DOHH2 (cell line): ENCODE results near the gene TPPP3.

ENCODE experiments used
- EZH2phosphoT487 ChIP-seq: fragments of 200-600 bp; sonication (generic); IDR thresholded peaks from 2 replicates; pipeline ENCODE4 v1.6.1; 2017; ENCODE audit warnings: borderline replicate concordance, mild to moderate bottlenecking, antibody characterized with exemption, low read length, moderate library complexity, mixed read lengths
- TF ChIP-seq, protein P1 (sequence below): fragments of 200-600 bp; sonication (generic); IDR thresholded peaks from one replicate; pipeline ENCODE4 v1.5.1; 2014; ENCODE audit warnings: antibody characterized with exemption, mild to moderate bottlenecking, low read depth, low read length; ENCODE audit not compliant: poor library complexity, severe bottlenecking

DNA sequence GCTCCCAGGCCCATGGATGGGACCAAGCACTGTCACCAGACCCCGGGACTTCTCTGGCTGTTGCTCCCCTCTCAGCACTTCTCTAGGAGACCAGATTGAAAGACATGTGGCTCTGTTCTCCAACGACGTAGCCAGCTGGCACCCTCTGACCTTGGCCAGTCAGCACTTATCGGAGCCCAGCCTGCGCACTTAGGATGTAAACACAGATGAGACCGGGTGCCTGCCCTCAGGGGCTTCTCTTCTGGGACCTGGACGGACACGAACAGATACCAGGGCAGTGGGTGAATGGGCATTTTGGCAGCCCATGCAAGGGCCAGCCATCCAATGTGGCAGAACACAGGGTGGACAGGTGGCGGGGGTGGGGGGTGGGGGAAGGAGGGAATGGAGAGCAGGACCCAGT, 16.3 kb upstream of the TPPP3 start:
- TF ChIP-seq, protein P1, sequence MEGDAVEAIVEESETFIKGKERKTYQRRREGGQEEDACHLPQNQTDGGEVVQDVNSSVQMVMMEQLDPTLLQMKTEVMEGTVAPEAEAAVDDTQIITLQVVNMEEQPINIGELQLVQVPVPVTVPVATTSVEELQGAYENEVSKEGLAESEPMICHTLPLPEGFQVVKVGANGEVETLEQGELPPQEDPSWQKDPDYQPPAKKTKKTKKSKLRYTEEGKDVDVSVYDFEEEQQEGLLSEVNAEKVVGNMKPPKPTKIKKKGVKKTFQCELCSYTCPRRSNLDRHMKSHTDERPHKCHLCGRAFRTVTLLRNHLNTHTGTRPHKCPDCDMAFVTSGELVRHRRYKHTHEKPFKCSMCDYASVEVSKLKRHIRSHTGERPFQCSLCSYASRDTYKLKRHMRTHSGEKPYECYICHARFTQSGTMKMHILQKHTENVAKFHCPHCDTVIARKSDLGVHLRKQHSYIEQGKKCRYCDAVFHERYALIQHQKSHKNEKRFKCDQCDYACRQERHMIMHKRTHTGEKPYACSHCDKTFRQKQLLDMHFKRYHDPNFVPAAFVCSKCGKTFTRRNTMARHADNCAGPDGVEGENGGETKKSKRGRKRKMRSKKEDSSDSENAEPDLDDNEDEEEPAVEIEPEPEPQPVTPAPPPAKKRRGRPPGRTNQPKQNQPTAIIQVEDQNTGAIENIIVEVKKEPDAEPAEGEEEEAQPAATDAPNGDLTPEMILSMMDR = no peak
- TF ChIP-seq EZH2phosphoT487 = no peak
